Motor neuron (in vitro differentiated cells): ENCODE data around the gene AGPAT3. TPM values are rescaled to one million over a fixed set of nuclear protein-coding genes. Genes with fewer than 3 reads are reported as not detected.

Experiments
- ATAC-seq, 8 experiments: fragments of 200-7000 bp; cut with Tn5 transposase; replicated peaks in 6 of 8; 2 replicates each; pipeline ENCODE4 v1.8.0; 2021; ENCODE audit warnings: mild to moderate bottlenecking in 8 of 8, moderate library complexity in 8 of 8
- H3K27ac ChIP-seq, 2 donors: fragments of 250-450 bp; sonication (Bioruptor Pico); 2 replicates each; pipeline ENCODE4 v1.9.0; 2021; ENCODE audit warnings: antibody characterized with exemption in 2 of 2, mild to moderate bottlenecking in 2 of 2, moderate library complexity in 1 of 2
- H3K4me1 ChIP-seq, 2 donors: fragments of 250-450 bp; sonication (Bioruptor Pico); replicated peaks in 1 of 2; 2 replicates each; pipeline ENCODE4 v1.6.1; 2021; ENCODE audit warnings: antibody characterized with exemption in 2 of 2, mild to moderate bottlenecking in 2 of 2, moderate library complexity in 1 of 2
- H3K4me3 ChIP-seq, 5 donors: fragments of 250-450 bp; sonication (Bioruptor Pico); 2 replicates each; pipeline ENCODE4 v1.9.0; 2021; ENCODE audit warnings: antibody characterized with exemption in 5 of 5, mild to moderate bottlenecking in 5 of 5, moderate library complexity in 4 of 5
- WGBS, 10 experiments: fragments of 450-650 bp; shearing (Covaris generic); methylation state at CpG; one replicate each; pipeline ENCODE4 v1.0.0; 2022; 5-methylcytosine and 5-hydroxymethylcytosine counted together
- in situ Hi-C, 9 experiments: fragments of 400-800 bp; cut with MboI; loops; one replicate each; pipeline ENCODE4 v1.15.0; 2021; ENCODE audit warnings: low sequenced_read_pairs in 9 of 9, low pct_unique_long_range_greater_than_20kb in 2 of 9; ENCODE audit not compliant: unreplicated experiment in 9 of 9
- total RNA-seq, 8 experiments: library from RNA; unstranded; fragments of 300-600 nt; gene quantifications; 2 replicates each; pipeline versions ENCODE4 v1.2.3 to v1.2.4, GENCODE V29; 2022

The AGPAT3 gene
- total RNA-seq, 8 experiments from 2014 or later = 13.0 to 44.5 (median 16.7) TPM

- in situ Hi-C loops = no loop called here
- peak in 2 of 8 experiments; percentile 40 to 51 for ATAC-seq
- 32 to 100% (median 90%) methylated on average over 1 to 10 of the region's 25 CpGs; no CpG with 5 or more reads in 2 of the 10 experiments for WGBS, 10 experiments
- H3K4me1 ChIP-seq = peaks cover 3 to 6% of the 10 kb centered on the region in 2 donors
- H3K27ac ChIP-seq = no peak overlapping the region
- H3K4me3 ChIP-seq = no peak overlapping the region
Observed at GRCh38 chr21:43936247-43936967, 71.4 kb downstream of the AGPAT3 start.

- no peak overlapping the region for H3K4me3 ChIP-seq
- in situ Hi-C loops = no loop called here
- WGBS, 10 experiments = 84 to 100% (median 97%) methylated on average over 2 to 8 of the region's 12 CpGs; no CpG with 5 or more reads in 1 of the 10 experiments
- ATAC-seq = no peak
- peaks cover 3 to 6% of the 10 kb centered on the region in 2 donors for H3K4me1 ChIP-seq
- H3K27ac ChIP-seq = no peak overlapping the region
Observed at GRCh38 chr21:43937051-43937832, 72.2 kb downstream of the AGPAT3 start.

GRCh38 chr21:43937891-43938309, 72.9 kb downstream of the AGPAT3 start:
- H3K27ac ChIP-seq = no peak overlapping the region
- in situ Hi-C loops = no loop called here
- ATAC-seq = no peak
- peaks cover 3 to 5% of the 10 kb centered on the region in 2 donors for H3K4me1 ChIP-seq
- H3K4me3 ChIP-seq = no peak overlapping the region
- 67 to 100% (median 97%) methylated on average over 1 to 5 of the region's 6 CpGs; no CpG with 5 or more reads in 1 of the 10 experiments for WGBS, 10 experiments

- Histone ChIP-seq H3K27ac (no peak overlapping the region), H3K4me3 (no peak overlapping the region), H3K4me1 (peaks cover under 1 to 3% of the 10 kb centered on the region in 2 donors)
- 83 to 93% (median 87%) methylated on average over 1 to 3 of the region's 30 CpGs; no CpG with 5 or more reads in 7 of the 10 experiments for WGBS, 10 experiments
- in situ Hi-C loops = no loop called here
- ATAC-seq = peak; percentile 75 to 97 (median 84)
Observed at GRCh38 chr21:43938751-43939442, 73.9 kb downstream of the AGPAT3 start.

GRCh38 chr21:43939443-43940328, 74.7 kb downstream of the AGPAT3 start:
- WGBS, 10 experiments = 78 to 96% (median 94%) methylated on average over 3 to 7 of the region's 30 CpGs; no CpG with 5 or more reads in 7 of the 10 experiments
- ATAC-seq = no peak
- Histone ChIP-seq H3K4me1 (peaks cover 6 to 8% of the 10 kb centered on the region in 2 donors), H3K4me3 (no peak overlapping the region), H3K27ac (no peak overlapping the region)
- in situ Hi-C loops = no loop called here

GRCh38 chr21:43940329-43941050, 75.5 kb downstream of the AGPAT3 start:
- peaks cover 8 to 11% of the 10 kb centered on the region in 2 donors for H3K4me1 ChIP-seq
- H3K27ac ChIP-seq = no peak overlapping the region
- in situ Hi-C loops = no loop called here
- 47 to 93% (median 69%) methylated on average over 2 to 10 of the region's 21 CpGs; no CpG with 5 or more reads in 2 of the 10 experiments for WGBS, 10 experiments
- no peak overlapping the region for H3K4me3 ChIP-seq
- no peak for ATAC-seq

- no peak overlapping the region for H3K4me3 ChIP-seq
- H3K4me1 ChIP-seq = peaks cover 8 to 11% of the 10 kb centered on the region in 2 donors
- in situ Hi-C loops = no loop called here
- ATAC-seq = no peak
- 90 to 100% (median 94%) methylated on average over 2 to 4 of the region's 20 CpGs; no CpG with 5 or more reads in 5 of the 10 experiments for WGBS, 10 experiments
- H3K27ac ChIP-seq = no peak overlapping the region
Observed at GRCh38 chr21:43942201-43942600, 77.2 kb downstream of the AGPAT3 start.

GRCh38 chr21:43942621-43943020, 77.6 kb downstream of the AGPAT3 start:
- 93 to 100% (median 100%) methylated on average over 1 to 8 of the region's 13 CpGs; no CpG with 5 or more reads in 6 of the 10 experiments for WGBS, 10 experiments
- no peak overlapping the region for H3K4me3 ChIP-seq
- no peak overlapping the region for H3K27ac ChIP-seq
- no peak for ATAC-seq
- H3K4me1 ChIP-seq = peaks cover 8 to 11% of the 10 kb centered on the region in 2 donors
- in situ Hi-C loops = no loop called here

- in situ Hi-C loops = no loop called here
- no peak overlapping the region for H3K4me3 ChIP-seq
- H3K4me1 ChIP-seq = peaks cover 8 to 11% of the 10 kb centered on the region in 2 donors
- WGBS, 10 experiments = 40 to 60% (median 45%) methylated on average over 1 to 2 of the region's 30 CpGs; no CpG with 5 or more reads in 7 of the 10 experiments
- no peak overlapping the region for H3K27ac ChIP-seq
- ATAC-seq = no peak
Observed at GRCh38 chr21:43943512-43944077, 78.6 kb downstream of the AGPAT3 start.

- peaks cover 5 to 11% of the 10 kb centered on the region in 2 donors for H3K4me1 ChIP-seq
- H3K4me3 ChIP-seq = no peak overlapping the region
- peak in 6 of 8 experiments; percentile 31 to 77 (median 49) for ATAC-seq
- in situ Hi-C loops = no loop called here
- H3K27ac ChIP-seq = peak overlapping the region in 1 of 2 donors; percentile 30
- 69 to 100% (median 75%) methylated on average over 1 to 5 of the region's 20 CpGs; no CpG with 5 or more reads in 6 of the 10 experiments for WGBS, 10 experiments
Observed at GRCh38 chr21:43944078-43944633, 79.1 kb downstream of the AGPAT3 start.

- Histone ChIP-seq H3K4me3 (no peak overlapping the region), H3K4me1 (peaks cover 5 to 11% of the 10 kb centered on the region in 2 donors), H3K27ac (no peak overlapping the region)
- WGBS, 10 experiments = 60 to 100% (median 83%) methylated on average over 2 to 8 of the region's 12 CpGs; no CpG with 5 or more reads in 5 of the 10 experiments
- peak in 2 of 8 experiments; percentile 36 to 51 for ATAC-seq
- in situ Hi-C loops = no loop called here
Observed at GRCh38 chr21:43944757-43945156, 79.7 kb downstream of the AGPAT3 start.
